Stimulated activated CD4-positive, alpha-beta T cell treated with anti-CD3 and anti-CD28 coated beads, Interleukin-4, amount 100 ng/mL, for 4 hours (primary cell): ENCODE results near the gene FARS2.
A peak's percentile ranks its signal among the peaks of the same experiment; 100 is the strongest.
"Not testable (repeated sequence)": the region's sequence is repeated elsewhere in the genome, so short reads cannot be mapped to it uniquely, and the experiment has no call there.

Experiments
- DNase-seq, 2 experiments: peaks; one replicate each; pipeline ENCODE4 v3.0.0-alpha.2; 2020

FARS2 gene

DNA sequence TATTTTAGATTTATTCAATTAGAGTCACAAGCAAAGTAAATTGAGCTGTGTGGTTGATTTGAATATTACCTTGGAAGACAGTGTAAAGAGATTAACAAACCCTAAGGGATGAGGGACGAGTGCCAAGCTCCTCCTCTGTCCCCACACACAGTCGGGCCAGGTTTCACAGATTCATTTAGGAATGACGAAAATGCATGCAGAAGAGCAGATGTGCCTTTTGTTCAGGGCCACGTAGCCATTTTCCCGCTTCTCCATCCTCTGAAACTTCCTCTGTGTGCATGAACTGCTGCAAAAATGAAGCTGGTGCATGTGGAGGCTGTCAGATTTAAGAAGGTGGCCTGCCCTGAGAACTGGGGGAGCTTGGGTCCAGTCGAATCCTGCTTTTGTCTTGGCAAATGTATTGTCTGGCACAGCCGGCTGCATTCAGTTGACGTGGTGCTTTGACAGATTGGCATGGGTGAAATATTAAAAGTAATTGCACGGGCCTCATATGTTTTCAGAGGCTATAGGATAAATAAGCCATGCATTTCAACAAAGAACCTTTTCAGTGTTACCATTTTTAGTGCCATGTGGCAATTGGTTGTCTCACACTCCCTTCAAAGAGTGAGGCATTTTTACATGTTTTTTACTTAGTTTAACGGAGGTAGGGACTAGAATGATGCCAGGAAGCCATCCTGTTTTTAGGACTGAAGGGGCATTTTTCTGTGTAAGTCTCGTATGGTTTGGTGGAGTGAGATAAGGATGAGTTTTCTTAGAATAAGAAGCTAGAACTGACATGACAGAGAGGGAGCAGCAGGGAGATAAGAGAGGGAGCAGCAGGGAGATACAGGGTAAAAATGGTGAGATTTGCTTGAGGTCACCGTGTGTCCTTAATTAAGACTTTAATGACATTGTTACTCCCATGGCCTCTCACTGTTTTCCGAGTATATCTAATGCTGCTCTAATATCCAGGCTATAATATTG lies 384.3 kb downstream of the FARS2 start:
- no peak for DNase-seq

DNA sequence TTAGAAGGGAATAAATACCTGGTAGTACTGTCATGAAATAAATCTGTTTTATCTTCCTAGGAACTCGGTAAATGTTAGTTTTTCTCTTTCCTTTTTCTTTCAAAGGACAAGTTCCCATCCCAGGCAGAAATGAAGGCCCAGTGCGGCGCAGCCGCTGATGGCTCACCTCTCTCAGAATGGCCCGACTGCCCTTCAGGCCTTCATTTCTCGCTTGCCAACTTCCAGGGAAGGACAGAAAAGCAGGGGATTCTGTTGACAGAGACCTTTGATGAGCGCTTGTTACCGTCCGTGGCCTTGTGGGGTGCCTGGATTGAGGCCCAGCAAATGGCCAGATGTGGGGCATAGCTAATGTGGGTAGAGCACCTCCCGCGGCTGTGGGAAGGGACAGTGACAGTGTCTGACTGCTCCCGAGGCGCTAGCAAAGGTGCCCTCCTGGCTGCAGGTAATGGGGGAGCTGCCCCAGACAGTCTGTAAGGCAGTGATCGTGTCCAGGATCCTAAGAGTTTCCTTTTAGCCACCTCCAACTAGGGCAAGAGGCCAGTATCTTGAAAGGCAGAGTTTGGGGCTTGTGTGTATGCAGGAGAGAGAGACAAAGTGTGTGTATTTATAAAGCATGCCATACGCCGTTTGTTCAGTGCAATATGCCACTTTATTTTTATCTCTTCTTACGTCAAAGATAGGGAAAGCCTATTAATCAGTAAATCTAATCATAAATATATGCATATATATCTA lies 391.3 kb downstream of the FARS2 start:
- no peak for DNase-seq

DNA sequence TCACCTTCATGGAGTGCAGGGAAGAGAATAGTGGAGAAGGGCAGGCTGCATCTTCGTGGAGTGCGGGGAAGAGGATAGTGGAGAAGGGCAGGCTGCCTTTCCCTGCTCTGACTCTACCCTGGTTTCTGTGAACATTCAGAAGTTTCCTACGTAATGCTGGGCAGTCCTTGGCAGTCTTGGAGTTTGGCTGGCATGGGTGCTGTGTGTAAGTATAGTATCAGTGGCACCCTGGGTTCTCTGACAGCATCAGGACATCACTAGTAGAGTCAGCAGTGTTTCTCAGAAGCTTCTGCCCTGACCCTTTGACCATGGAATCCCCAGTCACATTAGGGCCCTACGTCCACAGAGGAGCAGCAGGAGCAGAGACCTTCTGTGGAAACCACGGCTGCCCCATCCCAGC lies 392.5 kb downstream of the FARS2 start:
- no peak for DNase-seq

DNA sequence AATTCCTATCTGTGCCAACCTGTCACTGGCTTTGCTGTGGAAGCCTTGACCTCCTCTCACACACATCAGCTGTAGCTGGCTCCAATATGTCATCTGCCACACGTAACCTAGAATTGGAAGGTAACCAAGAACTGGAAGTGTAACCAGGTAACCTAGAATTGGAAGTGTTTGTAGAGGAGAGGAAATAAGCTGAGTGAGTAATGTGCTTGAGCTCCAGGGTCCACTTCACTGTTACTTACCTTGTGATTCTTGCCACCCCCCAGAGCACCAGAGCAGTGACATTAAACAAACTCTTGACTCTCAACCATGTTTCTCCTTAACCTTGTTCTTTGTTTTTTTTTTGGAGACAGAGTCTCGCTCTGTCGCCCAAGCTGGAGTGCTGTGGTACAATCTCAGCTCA lies 394.9 kb downstream of the FARS2 start:
- no peak for DNase-seq

DNA sequence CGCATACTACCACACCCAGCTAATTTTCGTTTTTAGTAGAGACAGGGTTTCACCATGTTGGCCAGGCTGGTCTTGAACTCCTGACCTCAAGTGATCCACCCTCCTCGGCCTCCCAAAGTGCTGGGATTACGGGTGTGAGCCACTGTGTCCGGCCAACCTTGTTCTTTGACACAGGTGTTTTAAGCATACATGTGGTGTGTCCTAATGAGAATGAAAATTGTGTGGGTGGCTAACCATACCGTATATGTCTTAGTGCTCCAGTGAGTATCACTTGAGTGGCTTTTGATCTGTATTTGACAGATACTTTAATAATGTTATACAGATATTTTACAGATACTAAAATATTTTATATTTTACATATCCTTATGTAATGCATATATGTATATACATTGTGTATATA lies 395.4 kb downstream of the FARS2 start:
- not testable (repeated sequence) for DNase-seq

DNA sequence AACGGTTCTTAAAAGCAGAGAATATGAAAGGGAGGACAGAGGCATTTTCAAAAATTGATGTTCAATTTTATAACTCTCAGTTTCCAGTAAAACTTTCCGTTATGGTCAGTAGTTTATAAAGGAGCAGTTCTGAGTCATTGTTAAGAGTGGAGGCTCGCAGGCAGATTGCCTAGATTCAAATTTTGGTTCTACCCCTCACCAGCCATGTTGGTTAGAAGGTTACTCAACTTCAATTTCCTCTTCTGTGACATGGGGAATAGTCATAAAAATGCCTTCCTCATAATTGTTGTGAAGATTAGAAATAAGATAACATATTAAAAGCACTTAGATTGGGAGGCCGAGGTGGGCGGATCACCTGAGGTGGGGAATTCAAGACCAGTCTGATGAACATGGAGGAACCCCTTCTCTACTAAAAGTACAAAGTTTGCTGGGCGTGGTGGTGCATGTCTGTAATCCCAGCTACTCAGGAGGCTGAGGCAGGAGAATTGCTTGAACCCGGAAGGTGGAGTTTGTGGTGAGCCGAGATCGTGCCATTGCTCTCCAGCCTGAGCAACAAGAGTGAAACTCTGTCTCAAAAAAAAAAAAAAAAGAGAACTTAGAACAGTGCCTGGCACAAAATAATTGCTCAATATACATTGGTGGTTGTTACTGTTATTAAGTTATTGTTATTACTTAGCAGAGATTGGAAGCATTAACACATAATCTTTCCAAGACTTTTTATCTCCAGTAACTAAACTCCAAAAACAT lies 396.5 kb downstream of the FARS2 start:
- no peak for DNase-seq

DNA sequence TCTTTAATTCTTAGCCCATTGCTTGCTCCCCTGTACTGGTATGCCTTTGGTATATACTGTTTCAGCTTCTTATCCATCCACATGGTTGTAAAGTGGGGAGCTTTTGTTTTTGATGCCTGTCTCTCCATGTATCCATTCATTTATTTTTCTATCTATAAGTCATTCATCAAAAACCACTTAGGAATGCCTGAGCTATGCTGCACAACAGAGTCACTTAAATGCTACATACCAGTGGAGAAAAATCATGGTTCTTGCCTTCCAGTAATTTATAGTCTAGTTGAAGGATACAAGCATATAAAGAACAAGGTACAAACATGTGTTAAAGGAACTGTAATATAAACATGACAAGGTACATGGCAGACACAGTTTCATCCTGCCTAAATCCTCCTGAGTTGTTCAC lies 398.2 kb downstream of the FARS2 start:
- no peak for DNase-seq

DNA sequence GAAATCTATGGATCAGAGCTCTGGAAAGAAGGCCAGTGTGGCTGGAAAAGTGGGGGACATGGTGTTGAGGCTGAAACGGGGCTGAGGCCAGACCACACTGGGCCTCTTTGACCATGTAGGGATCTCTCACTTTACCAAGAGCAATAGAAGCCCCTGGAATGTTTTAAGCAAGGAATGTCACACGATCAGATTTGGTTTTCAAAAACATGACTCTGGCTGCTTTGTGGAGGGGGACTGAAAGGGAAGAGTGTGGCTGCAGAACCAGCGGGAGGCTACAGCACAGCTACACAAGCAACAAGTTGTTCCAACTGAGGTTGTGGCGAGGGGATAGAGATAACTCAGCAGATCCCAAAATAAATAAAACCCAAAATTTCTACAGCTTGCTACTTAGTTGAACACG lies 399.5 kb downstream of the FARS2 start:
- no peak for DNase-seq

DNA sequence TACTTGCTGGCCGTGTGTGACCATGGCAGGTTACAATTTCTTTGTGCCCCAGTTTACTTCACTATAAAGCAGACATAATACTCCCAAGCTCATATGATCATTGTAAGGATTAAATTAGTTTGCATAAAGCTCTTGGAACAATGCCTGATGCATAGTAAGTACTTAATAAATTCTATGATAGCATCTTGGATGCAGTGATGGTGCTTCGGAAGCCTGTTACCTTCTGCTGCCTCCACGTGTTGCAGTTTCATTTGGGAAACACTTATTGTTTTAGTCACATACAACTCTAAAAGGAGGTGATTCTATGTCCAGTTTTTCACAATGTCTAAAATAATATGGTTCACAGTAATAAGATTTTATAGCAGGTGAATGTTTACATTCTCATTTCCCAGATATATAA lies 401.5 kb downstream of the FARS2 start:
- no peak for DNase-seq

DNA sequence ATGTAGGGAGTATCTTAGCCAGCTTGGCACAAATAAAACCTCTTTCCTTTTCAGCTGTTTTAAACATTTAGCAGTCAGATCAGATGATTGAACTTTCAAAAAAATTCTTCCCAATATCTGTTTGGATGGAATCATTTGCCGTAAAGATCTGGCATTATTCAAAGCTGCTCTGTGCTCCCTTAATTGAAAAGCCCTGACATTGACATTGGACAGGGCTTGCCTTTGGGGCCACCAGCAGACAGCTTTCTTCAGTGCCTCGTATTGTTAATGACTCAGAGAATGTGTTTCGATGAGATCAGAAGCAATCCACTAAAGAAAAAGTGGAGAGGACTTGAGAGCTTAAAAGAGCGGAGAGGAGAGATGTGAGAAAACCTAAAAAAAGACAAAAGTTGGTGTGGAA lies 401.9 kb downstream of the FARS2 start:
- DNase-seq: no peak

DNA sequence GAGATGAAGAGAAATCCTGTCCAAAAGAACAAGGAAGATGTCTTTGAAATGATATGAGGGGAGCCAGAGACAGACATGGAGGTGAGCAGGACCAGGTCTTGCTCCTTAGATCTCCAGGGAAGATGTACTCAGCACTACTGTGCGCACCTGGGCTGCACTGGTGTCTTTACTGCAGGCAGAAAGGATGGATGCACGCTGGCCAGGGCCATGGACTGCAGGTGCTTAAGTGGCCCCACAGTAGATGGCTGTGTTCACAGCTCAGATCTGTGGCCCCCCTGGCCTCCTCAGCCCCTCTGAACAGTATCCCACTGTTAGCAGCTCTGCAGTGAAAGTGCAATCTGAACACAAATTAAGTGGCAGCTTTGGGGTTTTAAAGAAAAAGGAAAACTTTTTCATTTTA lies 402.4 kb downstream of the FARS2 start:
- no peak for DNase-seq

DNA sequence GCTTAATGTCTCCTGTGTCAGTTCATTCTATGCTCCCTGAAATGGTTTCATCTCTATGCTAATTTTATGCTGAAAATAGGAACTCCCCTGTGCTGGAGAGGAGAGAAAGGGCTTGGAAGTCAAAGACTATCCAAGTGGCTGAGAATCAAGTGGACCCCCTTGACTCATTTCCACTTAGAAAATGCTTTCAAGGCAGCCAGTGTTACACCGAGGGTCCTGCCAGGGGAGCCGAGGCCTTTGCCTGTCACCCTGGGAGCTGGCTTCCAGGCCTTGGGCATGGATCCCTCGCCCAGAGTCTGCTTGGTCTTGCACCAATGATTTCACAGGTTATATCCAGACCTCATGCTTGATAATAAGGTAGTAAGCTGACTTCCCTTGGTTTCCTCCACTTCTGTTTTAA lies 402.8 kb downstream of the FARS2 start:
- DNase-seq: no peak

DNA sequence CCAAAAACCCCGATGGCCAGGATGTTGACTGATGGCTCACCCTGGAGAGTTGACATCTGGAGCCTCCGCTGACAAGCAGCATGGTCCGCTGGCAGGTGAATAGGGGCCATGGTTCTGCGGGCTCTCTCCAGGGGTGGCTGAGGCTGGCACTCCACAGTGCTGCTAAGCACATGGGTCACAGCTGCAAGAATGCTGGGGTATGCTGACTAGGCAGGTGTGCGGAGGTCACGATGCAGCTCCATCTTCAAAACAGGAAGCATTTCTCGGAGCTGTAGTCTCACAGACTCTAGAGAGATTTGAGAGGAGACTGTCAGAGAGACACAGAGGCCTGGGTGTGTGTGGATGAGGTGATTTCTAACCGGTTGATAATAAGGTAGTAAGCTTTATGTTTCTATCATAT lies 403.9 kb downstream of the FARS2 start:
- DNase-seq: peak; percentile 5 to 10

DNA sequence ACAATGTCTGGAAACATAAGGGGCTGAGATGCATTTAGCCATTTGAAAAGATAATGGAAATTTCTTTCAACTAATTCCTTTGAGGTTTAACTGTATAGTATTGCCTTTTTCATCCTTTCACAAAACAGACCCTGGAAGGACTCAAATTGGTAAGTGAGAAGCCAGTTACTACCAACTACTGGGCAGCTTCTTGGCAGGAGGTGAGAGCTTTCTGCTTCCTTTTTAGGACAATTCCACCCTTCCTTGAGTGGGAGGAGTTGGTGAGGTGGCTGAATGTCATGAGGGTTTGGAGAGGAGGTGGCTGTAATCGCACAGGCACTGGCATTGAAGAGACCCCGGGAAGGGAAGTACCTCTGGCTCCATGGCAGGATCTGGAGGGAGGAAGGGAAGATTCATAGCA lies 404.4 kb downstream of the FARS2 start:
- no peak for DNase-seq

DNA sequence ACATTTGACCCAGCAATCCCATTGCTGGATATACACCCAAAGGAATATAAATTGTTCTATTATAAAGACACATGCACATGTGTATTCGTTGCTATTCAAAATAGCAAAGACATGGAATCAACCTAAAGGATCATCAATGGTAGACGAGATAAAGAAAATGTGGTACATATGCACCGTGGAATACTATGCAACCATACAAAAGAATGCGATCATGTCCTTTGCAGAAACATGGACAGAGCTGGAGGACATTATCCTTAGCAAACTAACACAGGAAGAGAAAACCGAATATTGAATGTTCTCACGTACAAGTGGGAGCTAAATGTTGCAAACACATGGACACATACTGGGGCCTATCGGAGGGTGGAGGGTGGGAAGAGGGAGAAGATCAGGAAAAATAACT lies 405.4 kb downstream of the FARS2 start:
- DNase-seq: no peak

DNA sequence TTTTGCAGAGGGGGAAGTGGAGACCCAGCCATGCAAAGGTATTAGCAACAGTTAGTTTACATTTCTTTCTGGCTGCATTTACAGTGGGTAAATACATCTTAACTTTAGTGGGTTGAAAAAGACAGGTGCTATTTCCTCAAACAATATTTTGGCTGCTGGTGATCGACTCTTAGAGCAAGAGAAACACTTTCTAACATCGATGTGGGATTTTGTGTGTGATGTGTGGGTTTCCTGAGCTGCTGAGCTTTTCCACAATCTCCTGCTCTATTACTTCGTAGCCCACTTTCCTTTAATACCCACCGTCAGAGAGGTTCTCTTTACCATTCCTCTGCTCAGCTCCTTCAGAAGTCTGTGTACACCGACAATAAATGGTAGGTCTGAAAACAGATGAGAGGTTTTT lies 406.4 kb downstream of the FARS2 start:
- DNase-seq: no peak

DNA sequence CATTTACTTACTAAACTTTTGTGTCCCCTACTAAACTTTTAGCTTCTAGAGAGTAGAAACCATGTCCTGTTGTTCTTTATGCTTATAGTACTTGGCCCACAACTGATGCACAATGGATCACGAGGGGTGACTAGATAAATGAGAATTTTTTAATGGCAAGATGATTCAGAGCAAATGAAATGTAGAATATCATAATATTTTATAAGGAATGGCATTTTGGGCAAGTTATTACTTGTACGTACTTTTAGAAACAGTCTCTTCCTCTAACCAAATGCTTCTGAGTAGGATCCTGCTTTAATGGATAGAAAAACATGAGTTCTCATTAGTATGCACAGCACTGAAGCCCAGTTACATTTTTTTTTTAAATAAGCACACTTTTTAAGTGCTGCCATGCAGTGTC lies 409.1 kb downstream of the FARS2 start:
- DNase-seq: no peak

DNA sequence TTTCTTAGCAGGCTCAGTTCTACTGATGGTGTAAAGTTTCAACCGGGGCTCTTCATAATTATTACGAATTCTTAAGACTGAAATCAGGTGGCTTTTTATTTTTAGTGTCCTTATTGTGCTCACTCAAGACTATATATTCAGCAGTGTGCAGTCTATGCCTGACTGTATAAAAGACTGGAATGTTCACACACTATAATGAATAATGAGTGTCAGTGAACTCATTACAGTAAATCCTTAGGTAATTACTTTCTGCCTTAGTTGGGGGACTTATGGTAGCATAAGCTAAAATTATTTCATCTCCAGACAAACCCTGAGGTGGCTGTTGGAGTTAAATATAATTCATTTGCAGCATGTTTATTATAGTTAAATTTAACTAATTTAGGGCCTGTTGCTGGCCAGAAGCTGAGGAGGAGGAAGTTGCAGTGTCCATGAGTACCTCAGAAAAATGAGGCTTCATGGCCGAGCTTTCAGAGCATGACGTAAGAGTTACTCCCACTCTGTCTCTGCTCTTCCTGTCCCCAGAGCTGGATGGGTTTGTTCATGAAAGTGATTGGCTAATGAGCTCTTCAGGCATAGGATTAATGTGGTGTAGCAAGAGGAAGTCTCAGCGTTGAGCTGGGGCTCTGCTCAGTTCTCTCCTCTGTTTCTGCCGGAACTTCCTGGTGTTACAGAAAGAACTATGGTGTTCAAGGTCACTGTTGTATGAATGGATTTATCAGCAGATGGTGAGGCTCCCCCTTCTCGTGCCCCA lies 409.7 kb downstream of the FARS2 start:
- DNase-seq: peak in 1 of 2 experiments; percentile 4

DNA sequence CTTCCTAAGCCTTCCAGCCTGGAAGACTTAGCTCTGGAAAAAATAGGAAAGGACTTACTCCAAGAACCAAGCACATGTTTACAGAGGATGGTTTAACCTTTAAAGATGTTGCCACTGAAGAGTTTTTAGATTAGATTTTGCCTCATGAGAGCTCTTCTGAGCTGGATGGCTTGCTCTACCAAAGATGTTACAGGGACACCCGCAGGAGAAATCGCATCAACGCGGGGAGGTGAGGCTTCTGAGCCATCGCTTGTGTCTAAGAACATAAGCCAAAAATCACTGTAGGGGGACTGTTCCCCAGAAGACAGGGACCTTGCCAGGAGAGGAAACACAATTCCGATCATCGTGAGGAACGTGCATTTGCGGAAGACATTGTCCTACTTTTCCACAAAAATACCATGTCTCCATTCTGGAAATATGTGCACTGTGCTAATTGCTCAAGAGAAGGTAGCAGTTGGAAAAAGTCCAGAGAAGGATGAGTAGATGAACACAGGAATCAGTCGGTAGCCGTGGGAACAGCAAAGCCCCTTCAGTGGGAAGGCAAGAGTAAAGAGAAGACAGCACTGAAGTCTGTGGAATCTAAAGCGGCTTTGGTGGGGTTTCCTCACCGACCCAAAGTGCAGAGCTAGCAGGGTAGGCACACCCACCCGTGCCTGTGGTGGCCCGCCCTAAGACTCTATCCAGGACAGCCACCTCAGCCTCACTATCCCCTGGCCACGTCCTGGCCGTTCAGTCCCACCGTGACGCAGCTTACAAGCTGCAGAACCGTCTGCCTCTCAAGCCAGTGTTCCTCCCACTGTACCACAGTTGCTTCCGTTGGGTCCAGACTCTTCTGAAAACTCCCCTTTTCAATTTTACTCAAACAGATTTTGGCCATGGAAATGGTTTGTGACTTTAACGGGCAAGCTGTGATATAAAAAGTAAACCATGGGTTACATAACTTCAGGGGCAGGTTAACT lies 410.6 kb downstream of the FARS2 start:
- no peak for DNase-seq

DNA sequence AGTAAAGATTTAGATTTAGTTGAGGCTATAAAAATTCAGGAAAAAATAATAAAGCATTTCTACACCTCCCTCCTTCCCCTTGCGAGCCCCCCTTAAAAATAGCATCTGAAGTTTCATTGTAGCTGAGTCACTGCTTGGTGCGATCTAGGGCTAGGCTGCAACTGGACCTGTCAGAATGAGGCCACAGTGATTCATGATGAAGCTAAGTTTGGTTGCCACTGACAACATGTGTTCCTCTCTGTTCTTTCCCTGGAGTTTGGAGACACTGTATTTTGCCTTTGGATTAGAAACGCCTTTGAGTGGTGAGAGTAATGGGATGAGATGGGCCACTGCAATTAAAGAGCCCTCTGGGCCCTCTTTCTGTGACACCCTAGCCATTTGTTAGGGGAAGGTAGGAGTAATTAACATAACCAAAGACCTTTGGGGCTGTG lies 411.3 kb downstream of the FARS2 start:
- DNase-seq: no peak

DNA sequence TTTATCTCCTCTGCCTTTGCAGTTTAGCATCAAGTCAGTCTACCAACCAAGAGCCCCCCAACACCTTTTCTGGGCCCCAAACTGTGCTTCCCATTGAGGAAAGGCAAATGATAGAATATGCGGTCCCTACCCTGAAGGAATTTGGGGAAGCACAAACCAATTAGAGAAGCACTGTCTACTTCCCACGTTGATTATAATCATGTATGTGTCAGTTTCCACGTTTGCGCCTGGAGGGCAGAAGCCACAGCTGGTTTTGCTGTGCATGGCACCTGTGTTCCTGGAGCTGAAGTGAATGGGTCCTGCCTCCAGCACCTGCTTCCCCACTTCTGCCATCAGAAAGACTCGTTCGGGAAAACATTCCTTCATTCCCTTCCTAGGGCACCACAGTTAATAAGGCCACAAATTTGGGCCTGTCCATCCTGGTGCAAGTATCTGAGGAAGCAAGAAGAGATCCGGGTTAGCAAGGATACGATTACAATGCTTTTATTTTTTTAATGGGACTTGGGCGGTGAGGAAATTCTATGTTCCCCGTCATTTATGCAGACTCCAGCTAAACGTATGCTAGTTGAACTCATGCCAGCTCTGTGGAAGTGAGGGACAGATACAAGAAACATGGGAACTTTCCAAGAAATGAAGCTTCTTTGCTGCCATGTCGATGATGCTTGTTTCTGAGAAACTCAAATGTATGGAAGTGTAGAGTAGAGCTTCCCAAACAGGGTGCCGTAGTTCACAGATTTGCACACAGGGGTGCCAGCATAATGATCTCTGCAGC lies 411.9 kb downstream of the FARS2 start:
- no peak for DNase-seq
